Liver (tissue), 9 donors: ENCODE data around the gene SLC25A10. TPM values are rescaled to one million over a fixed set of nuclear protein-coding genes. Genes with fewer than 3 reads are reported as not detected.

ENCODE experiments used
- DNase-seq: peaks from one replicate; pipeline ENCODE4 v3.0.0-alpha.2; 2017; ENCODE audit warnings: low spot score
- H3K27ac ChIP-seq, 2 donors: one replicate each; pipeline ENCODE4 v1.7.0; 2013; ENCODE audit warnings: inconsistent platforms in 2 of 2, low read length in 2 of 2, control low read depth in 1 of 2, low read depth in 1 of 2, mild to moderate bottlenecking in 1 of 2
- H3K27me3 ChIP-seq, 4 donors: one replicate each; pipeline versions ENCODE4 v1.6.1 to v1.7.0; 2013; ENCODE audit warnings: low read length in 3 of 4, inconsistent platforms in 1 of 4, mild to moderate bottlenecking in 1 of 4, moderate library complexity in 1 of 4; ENCODE audit not compliant: control insufficient read depth in 4 of 4, insufficient read depth in 4 of 4
- H3K36me3 ChIP-seq, 4 donors: one replicate each; pipeline versions ENCODE4 v1.6.1 to v1.7.0; 2013; ENCODE audit warnings: low read length in 3 of 4, mild to moderate bottlenecking in 3 of 4, low read depth in 1 of 4, moderate library complexity in 1 of 4; ENCODE audit not compliant: control insufficient read depth in 4 of 4, insufficient read depth in 3 of 4
- H3K4me1 ChIP-seq, 4 donors: one replicate each; pipeline versions ENCODE4 v1.6.1 to v1.7.0; 2013; ENCODE audit warnings: low read length in 3 of 4, mild to moderate bottlenecking in 3 of 4, moderate library complexity in 1 of 4; ENCODE audit not compliant: control insufficient read depth in 4 of 4, insufficient read depth in 4 of 4
- H3K4me3 ChIP-seq, 3 donors: one replicate each; pipeline versions ENCODE4 v1.6.1 to v1.7.0; 2013; ENCODE audit warnings: low read length in 3 of 3, control low read depth in 1 of 3, low read depth in 1 of 3, mild to moderate bottlenecking in 1 of 3
- H3K9ac ChIP-seq, 2 donors: one replicate each; pipeline ENCODE4 v1.7.0; 2013; ENCODE audit warnings: low read length in 2 of 2, mild to moderate bottlenecking in 2 of 2, moderate library complexity in 2 of 2, control low read depth in 1 of 2, low read depth in 1 of 2
- H3K9me3 ChIP-seq, 4 donors: one replicate each; pipeline versions ENCODE4 v1.6.1 to v1.7.0; 2013; ENCODE audit warnings: low read length in 3 of 4; ENCODE audit not compliant: control insufficient read depth in 4 of 4
- EGR1 ChIP-seq, 2 donors: IDR thresholded peaks; 2 replicates each; pipeline ENCODE4 v1.6.1; 2016 to 2018; ENCODE audit warnings: antibody characterized with exemption in 2 of 2, low read depth in 2 of 2
- FOXA1 ChIP-seq: IDR thresholded peaks from 2 replicates; pipeline ENCODE4 v1.6.1; 2016; ENCODE audit warnings: antibody characterized with exemption
- FOXA2 ChIP-seq: IDR thresholded peaks from 2 replicates; pipeline ENCODE4 v1.6.1; 2016; ENCODE audit warnings: antibody characterized with exemption
- GABPA ChIP-seq, 2 donors: IDR thresholded peaks in 1 of 2; conservative IDR thresholded peaks in 1 of 2; 2 replicates each; pipeline ENCODE4 v1.6.1; 2016; ENCODE audit warnings: antibody characterized with exemption in 2 of 2, mild to moderate bottlenecking in 1 of 2, moderate library complexity in 1 of 2
- HNF4A ChIP-seq, 2 donors: conservative IDR thresholded peaks; 2 replicates each; pipeline ENCODE4 v1.6.1; 2016; ENCODE audit warnings: antibody characterized with exemption in 2 of 2, mild to moderate bottlenecking in 2 of 2
- HNF4G ChIP-seq: IDR thresholded peaks from 2 replicates; pipeline ENCODE4 v1.6.1; 2016; ENCODE audit warnings: antibody characterized with exemption
- JUND ChIP-seq, 2 donors: IDR thresholded peaks; 2 replicates each; pipeline ENCODE4 v1.6.1; 2016; ENCODE audit warnings: antibody characterized with exemption in 2 of 2
- NR2F2 ChIP-seq: IDR thresholded peaks from 2 replicates; pipeline ENCODE4 v1.6.1; 2016; ENCODE audit warnings: antibody characterized with exemption
- RAD21 ChIP-seq, 2 donors: IDR thresholded peaks; 2 replicates each; pipeline ENCODE4 v1.6.1; 2016; ENCODE audit warnings: antibody characterized with exemption in 2 of 2, mild to moderate bottlenecking in 2 of 2
- RXRA ChIP-seq, 2 donors: IDR thresholded peaks; 2 replicates each; pipeline ENCODE4 v1.6.1; 2017 to 2018; ENCODE audit warnings: antibody characterized with exemption in 2 of 2, mild to moderate bottlenecking in 1 of 2
- SP1 ChIP-seq: IDR thresholded peaks from 2 replicates; pipeline ENCODE4 v1.6.1; 2018; ENCODE audit warnings: antibody characterized with exemption, mild to moderate bottlenecking
- TAF1 ChIP-seq: conservative IDR thresholded peaks from 2 replicates; pipeline ENCODE4 v1.6.1; 2016; ENCODE audit warnings: antibody characterized with exemption, mild to moderate bottlenecking
- YY1 ChIP-seq: IDR thresholded peaks from 2 replicates; pipeline ENCODE4 v1.6.1; 2016; ENCODE audit warnings: antibody characterized with exemption, mild to moderate bottlenecking
- WGBS: extraction: QIAGEN DNeasy Blood & Tissue Kit; methylation state at CpG from one replicate; pipeline ENCODE4 v1.1.7; 2013; 5-methylcytosine and 5-hydroxymethylcytosine counted together
- polyA plus RNA-seq, 2 donors: library from polyadenylated mRNA; stranded (reverse) in 1 of 2; unstranded in 1 of 2; fragments of 200-250 nt in 1 of 2; fragments of >200 nt in 1 of 2; fragmentation: Nextera tagmentation in 1 of 2; extraction: Ambion mirVana in 1 of 2; gene quantifications; one replicate each; pipeline versions ENCODE4 v1.2.1 to v1.2.3, GENCODE V29; 2013 to 2015
- total RNA-seq, 2 donors: library from RNA; depleted of rRNA; stranded (reverse); fragments of >200 nt; gene quantifications; one replicate each; pipeline ENCODE4 v1.2.3, GENCODE V29; 2014
- TF ChIP-seq, protein P1 (sequence below): IDR thresholded peaks from 2 replicates; pipeline ENCODE4 v1.6.1; 2016; ENCODE audit warnings: antibody characterized with exemption
- TF ChIP-seq, protein P2 (sequence below): fragments of 150-350 bp; IDR thresholded peaks from 2 replicates; pipeline ENCODE4 v1.5.1; 2017; ENCODE audit warnings: improper control_type of control experiment, low read depth, low read length; ENCODE audit not compliant: missing input control
- TF ChIP-seq, protein P3 (sequence below): IDR thresholded peaks from 2 replicates; pipeline ENCODE4 v1.6.1; 2016; ENCODE audit warnings: antibody characterized with exemption, mild to moderate bottlenecking
- TF ChIP-seq, protein P4 (sequence below): IDR thresholded peaks from 2 replicates; pipeline ENCODE4 v1.6.1; 2016; ENCODE audit warnings: antibody characterized with exemption
- TF ChIP-seq, protein P5 (sequence below): IDR thresholded peaks from 2 replicates; pipeline ENCODE4 v1.6.1; 2016; ENCODE audit warnings: antibody characterized with exemption
- donor health status: healthy.
- donor health status: healthy.
- donor health status: healthy.
- donor health status: healthy.
- donor health status: healthy.

SLC25A10 gene
- total and polyA plus RNA-seq, 4 donors, result 19.8 to 54.6 (median 44.0) TPM

DNA sequence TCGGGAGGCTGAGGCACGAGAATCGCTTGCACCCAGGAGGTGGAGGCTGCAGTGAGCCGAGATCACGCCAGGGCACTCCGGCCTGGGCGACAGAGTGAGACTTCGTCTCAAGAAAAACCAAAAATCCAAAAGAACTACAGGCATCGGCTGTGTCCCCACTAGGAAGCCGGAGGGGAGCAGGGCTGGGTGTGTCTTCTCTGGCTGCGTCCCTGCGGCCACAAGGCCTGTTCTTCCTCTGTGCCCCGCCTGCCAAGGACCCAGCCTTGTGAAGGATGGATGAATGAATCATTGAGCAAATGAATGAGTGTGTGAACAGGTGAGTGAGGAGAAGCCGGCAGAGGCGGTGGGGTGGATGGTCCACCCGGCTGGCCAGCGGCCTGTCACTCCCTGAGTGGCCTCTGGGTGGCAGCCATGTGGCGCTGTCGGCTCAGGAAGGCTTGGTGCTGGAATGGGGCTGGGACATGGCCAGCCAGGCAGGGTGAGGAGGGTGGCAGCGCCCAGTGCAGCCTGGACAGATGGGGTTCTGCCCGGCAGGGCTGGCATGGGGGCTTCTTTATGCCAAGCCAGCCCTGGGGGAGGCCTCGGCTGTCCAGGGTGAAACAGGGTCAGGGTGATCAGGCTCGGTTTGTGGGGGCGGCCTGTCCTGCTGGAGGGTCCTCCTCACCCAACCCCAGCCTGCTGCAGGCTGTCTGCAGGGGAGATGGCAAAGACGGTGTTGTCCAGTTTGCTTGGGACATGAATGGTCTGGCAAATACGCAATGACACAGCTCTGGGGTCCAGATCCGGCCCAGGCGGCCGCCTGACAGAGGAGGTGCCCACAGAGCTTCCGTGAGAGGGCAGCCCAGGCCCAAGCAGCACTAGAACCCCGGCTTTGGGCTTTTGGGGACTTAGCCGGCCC, 21.7 kb downstream of the SLC25A10 start:
- DNase-seq, result peak; percentile 83
- Histone ChIP-seq H3K27me3 (no peaks in the 10 kb centered on the region), H3K9ac (no peak overlapping the region), H3K9me3 (no peaks in the 10 kb centered on the region), H3K36me3 (no peaks in the 10 kb centered on the region), H3K4me3 (no peak overlapping the region), H3K4me1 (peaks cover 9 to 37% (median 28%) of the 10 kb centered on the region in 4 donors), H3K27ac (no peak overlapping the region)
- WGBS, result 36% methylated on average over 32 of the region's 32 CpGs
- TF ChIP-seq RAD21 (IDR thresholded peaks at IDR 0.05) (peak; percentile 93 to 98), YY1 (no peak), EGR1 (IDR thresholded peaks at IDR 0.05; ENCODE audit: low read depth in 2 of 2) (no peak), HNF4G (no peak), NR2F2 (no peak), HNF4A (conservative IDR thresholded peaks at IDR 0.05) (no peak), GABPA (IDR thresholded peaks at IDR 0.05 in 1 of 2, conservative IDR thresholded peaks at IDR 0.05 in 1 of 2) (peak in 1 of 2 donors; percentile 8), TAF1 (no peak), FOXA1 (no peak), RXRA (IDR thresholded peaks at IDR 0.05) (no peak), FOXA2 (no peak), JUND (IDR thresholded peaks at IDR 0.05) (no peak), SP1 (no peak)
- TF ChIP-seq, protein P1, sequence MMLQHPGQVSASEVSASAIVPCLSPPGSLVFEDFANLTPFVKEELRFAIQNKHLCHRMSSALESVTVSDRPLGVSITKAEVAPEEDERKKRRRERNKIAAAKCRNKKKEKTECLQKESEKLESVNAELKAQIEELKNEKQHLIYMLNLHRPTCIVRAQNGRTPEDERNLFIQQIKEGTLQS, result no peak
- TF ChIP-seq, protein P2, sequence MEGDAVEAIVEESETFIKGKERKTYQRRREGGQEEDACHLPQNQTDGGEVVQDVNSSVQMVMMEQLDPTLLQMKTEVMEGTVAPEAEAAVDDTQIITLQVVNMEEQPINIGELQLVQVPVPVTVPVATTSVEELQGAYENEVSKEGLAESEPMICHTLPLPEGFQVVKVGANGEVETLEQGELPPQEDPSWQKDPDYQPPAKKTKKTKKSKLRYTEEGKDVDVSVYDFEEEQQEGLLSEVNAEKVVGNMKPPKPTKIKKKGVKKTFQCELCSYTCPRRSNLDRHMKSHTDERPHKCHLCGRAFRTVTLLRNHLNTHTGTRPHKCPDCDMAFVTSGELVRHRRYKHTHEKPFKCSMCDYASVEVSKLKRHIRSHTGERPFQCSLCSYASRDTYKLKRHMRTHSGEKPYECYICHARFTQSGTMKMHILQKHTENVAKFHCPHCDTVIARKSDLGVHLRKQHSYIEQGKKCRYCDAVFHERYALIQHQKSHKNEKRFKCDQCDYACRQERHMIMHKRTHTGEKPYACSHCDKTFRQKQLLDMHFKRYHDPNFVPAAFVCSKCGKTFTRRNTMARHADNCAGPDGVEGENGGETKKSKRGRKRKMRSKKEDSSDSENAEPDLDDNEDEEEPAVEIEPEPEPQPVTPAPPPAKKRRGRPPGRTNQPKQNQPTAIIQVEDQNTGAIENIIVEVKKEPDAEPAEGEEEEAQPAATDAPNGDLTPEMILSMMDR, result peak; percentile 89
- TF ChIP-seq, protein P3, sequence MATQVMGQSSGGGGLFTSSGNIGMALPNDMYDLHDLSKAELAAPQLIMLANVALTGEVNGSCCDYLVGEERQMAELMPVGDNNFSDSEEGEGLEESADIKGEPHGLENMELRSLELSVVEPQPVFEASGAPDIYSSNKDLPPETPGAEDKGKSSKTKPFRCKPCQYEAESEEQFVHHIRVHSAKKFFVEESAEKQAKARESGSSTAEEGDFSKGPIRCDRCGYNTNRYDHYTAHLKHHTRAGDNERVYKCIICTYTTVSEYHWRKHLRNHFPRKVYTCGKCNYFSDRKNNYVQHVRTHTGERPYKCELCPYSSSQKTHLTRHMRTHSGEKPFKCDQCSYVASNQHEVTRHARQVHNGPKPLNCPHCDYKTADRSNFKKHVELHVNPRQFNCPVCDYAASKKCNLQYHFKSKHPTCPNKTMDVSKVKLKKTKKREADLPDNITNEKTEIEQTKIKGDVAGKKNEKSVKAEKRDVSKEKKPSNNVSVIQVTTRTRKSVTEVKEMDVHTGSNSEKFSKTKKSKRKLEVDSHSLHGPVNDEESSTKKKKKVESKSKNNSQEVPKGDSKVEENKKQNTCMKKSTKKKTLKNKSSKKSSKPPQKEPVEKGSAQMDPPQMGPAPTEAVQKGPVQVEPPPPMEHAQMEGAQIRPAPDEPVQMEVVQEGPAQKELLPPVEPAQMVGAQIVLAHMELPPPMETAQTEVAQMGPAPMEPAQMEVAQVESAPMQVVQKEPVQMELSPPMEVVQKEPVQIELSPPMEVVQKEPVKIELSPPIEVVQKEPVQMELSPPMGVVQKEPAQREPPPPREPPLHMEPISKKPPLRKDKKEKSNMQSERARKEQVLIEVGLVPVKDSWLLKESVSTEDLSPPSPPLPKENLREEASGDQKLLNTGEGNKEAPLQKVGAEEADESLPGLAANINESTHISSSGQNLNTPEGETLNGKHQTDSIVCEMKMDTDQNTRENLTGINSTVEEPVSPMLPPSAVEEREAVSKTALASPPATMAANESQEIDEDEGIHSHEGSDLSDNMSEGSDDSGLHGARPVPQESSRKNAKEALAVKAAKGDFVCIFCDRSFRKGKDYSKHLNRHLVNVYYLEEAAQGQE, result no peak
- TF ChIP-seq, protein P4, sequence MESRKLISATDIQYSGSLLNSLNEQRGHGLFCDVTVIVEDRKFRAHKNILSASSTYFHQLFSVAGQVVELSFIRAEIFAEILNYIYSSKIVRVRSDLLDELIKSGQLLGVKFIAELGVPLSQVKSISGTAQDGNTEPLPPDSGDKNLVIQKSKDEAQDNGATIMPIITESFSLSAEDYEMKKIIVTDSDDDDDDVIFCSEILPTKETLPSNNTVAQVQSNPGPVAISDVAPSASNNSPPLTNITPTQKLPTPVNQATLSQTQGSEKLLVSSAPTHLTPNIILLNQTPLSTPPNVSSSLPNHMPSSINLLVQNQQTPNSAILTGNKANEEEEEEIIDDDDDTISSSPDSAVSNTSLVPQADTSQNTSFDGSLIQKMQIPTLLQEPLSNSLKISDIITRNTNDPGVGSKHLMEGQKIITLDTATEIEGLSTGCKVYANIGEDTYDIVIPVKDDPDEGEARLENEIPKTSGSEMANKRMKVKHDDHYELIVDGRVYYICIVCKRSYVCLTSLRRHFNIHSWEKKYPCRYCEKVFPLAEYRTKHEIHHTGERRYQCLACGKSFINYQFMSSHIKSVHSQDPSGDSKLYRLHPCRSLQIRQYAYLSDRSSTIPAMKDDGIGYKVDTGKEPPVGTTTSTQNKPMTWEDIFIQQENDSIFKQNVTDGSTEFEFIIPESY, result no peak
- TF ChIP-seq, protein P5, sequence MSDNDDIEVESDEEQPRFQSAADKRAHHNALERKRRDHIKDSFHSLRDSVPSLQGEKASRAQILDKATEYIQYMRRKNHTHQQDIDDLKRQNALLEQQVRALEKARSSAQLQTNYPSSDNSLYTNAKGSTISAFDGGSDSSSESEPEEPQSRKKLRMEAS, result no peak
